Fibroblast of pulmonary artery (primary cell): ENCODE results near the gene KAZALD1.
"Not testable (repeated sequence)": the region's sequence is repeated elsewhere in the genome, so short reads cannot be mapped to it uniquely, and the experiment has no call there.

Experiments
- DNase-seq: peaks from one replicate; pipeline ENCODE4 v3.0.0-alpha.2; 2010; ENCODE audit warnings: low read depth
- H3K4me3 ChIP-seq: replicated peaks from 2 replicates; pipeline ENCODE4 v1.5.1; 2011; ENCODE audit warnings: low read depth, mild to moderate bottlenecking, control low read depth, low read length, moderate library complexity
- TF ChIP-seq, protein P1 (sequence below): IDR thresholded peaks from 2 replicates; pipeline ENCODE4 v1.5.1; 2011; ENCODE audit warnings: mild to moderate bottlenecking, control low read depth, low read length, inconsistent platforms; ENCODE audit errors: missing control alignments

KAZALD1 gene

DNA sequence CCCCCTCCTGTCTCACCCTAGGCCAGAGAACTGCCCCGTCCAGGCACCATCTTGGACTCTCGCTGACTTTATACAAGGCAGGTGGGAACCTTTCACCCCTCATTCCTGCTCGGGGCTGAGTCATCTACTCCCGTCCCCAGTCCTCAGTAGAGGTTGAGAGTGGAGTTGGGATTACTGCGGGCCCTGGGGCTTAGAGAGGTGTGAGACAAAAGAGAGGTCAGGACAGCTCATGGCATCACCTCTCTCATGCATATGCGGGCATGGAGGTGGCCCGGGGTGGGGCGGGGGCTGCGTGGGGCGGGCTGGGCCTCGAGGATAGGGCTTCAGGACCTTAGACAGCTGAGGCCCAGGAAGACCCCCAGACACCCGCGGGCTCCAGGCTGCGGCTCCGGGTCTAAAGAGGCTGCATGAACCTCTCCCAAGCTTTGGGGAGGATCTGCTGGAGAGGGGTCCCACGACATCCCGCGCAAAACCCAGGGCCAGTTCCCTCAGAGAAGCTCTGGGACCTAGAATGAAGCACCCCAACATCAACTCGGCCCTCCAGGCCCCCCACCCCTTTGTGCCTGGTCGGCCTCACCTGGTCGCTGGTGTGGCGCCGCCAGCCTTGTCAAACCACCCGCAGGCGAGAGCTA, 31.2 kb upstream of the KAZALD1 start:
- DNase-seq = no peak
- TF ChIP-seq, protein P1, sequence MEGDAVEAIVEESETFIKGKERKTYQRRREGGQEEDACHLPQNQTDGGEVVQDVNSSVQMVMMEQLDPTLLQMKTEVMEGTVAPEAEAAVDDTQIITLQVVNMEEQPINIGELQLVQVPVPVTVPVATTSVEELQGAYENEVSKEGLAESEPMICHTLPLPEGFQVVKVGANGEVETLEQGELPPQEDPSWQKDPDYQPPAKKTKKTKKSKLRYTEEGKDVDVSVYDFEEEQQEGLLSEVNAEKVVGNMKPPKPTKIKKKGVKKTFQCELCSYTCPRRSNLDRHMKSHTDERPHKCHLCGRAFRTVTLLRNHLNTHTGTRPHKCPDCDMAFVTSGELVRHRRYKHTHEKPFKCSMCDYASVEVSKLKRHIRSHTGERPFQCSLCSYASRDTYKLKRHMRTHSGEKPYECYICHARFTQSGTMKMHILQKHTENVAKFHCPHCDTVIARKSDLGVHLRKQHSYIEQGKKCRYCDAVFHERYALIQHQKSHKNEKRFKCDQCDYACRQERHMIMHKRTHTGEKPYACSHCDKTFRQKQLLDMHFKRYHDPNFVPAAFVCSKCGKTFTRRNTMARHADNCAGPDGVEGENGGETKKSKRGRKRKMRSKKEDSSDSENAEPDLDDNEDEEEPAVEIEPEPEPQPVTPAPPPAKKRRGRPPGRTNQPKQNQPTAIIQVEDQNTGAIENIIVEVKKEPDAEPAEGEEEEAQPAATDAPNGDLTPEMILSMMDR = no peak
- peak overlapping the region; percentile 89 for H3K4me3 ChIP-seq

DNA sequence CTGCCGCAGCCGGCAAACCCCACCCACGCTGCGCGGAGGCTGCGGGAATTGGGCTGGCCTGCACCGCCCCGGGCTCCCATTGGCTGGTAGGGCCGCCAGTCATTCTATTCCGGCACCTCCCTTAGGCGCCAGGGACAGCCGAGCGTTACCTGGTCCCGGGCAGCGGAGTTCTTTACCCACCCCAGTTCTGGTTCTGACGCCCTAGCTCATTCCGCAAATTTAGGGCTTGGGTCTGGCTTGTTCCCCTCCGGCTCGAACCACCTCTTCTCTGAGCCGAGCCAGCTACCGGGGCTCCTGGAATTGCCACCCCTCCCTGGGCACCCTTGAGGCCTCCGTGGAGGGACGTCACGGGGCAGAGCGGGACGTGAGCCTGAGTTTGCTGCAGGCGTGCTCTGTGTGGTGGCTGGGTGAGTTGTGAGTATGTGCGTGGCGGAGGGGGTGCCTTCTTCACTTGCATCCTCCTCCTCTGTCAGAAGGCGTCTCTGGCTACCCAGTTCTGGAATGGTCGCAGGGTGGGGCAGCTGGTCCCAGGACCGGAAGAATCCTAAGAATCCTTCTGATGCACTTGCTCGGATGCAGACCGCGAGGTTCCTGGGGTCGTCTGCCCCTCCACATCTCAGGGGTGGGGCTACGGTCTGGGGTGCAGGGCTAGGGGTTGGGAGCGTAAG, 30.5 kb upstream of the KAZALD1 start, which contains the start of the genes PDZD7 and SFXN3:
Gene PDZD7, minus strand, starts transcription at position 2 of the 668 bp plus-strand sequence. CDS start 910 bp downstream, outside the sequence.
Gene SFXN3, plus strand, starts transcription at position 107 of the 668 bp plus-strand sequence. CDS start 3,461 bp downstream, outside the sequence.
- H3K4me3 ChIP-seq = peak within 1 kb of the TSS; percentile 89
- peak; percentile 95 for DNase-seq
- TF ChIP-seq, protein P1 = no peak

DNA sequence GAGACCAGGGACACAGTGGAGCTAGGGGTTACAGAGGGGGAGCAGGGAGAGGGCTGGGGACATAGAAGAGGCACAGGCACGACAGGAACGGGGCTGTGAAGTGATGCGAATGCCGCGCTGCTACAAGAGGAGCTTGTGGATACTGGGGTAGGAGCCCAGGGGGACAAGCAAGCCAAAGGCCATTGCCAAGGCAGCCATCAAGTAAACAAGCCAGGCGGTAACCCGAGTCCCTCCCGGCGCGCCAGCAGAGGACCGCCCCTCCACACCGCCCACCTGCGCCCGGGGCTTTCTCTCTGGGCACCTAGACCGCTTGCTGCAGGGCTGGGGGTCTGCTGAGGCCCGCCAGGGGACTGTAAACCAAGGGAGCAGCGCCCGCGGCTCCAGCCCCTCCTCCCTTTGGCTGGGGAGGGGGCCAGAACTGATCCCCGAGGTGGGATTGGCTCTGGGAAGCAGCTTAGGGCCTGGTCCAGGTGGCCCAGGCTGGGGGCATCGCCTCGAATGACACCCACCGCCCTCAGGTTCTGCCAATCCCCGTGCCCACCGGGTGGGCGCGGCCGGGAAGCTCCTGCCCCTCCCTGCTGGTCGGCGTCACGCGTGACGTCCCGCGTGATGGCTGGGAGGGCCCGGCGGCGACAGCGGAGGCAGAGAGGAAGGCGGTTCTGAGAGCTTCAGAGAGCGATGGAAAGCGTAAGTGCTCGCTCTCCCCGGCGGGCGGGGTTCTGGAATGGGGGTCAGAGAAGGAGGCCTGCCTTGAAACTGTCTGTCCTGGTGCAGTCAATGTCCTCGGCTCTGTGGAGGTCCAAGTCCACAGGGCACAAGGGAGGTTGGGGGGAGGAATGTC, 29.8 kb upstream of the KAZALD1 start:
- TF ChIP-seq, protein P1 = no peak
- peak; percentile 66 for DNase-seq
- H3K4me3 ChIP-seq = peak overlapping the region; percentile 89

DNA sequence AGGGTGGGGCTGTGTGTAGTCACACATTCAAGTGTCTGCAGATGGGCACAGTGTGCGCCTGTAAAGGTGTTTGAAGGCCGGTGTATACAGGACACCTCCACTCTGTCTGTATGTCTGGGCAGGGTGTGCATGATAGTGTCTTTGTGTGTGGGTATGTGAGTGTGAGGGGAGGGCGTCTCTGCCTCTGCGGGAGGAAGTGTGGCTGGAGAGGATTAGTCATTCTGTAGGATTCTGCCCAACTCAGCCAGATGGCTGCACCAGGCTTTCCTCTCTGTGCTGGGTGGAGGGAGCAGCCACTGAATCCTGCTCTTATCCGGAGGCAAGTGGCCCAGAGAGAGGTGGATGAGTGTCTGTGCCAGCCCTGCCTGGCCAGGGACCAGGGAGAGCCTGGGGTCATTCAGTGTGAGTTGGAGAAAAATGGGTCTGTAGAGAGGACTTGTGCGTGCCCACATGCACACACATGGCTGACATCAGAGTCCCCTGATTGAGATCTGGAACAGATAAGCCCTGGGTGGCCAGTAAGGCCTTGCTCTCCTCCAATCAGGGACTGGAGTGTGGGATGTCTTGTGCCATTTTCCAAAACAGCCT, 29.1 kb upstream of the KAZALD1 start:
- peak; percentile 88 for DNase-seq
- TF ChIP-seq, protein P1 = no peak
- peak overlapping the region; percentile 89 for H3K4me3 ChIP-seq

DNA sequence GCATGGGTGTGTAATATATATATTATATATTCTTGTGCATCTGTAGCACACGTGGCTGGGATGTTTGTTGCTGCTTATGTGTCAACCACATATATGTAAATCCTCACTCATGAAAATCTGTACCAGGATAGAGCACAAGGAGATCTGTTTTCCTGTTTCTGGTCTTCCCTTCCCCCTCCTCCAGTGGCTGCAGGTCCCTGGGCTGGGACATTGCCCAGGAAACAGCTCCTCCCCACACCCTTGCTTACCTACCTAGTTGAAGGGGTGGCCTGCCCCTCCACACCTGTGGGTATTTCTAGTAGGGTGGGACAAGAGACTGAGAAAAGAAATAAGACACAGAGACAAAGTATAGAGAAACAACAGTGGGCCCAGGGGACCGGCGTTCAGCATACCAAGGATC, 28.5 kb upstream of the KAZALD1 start:
- TF ChIP-seq, protein P1 = no peak
- DNase-seq = no peak
- H3K4me3 ChIP-seq = peak overlapping the region; percentile 89

DNA sequence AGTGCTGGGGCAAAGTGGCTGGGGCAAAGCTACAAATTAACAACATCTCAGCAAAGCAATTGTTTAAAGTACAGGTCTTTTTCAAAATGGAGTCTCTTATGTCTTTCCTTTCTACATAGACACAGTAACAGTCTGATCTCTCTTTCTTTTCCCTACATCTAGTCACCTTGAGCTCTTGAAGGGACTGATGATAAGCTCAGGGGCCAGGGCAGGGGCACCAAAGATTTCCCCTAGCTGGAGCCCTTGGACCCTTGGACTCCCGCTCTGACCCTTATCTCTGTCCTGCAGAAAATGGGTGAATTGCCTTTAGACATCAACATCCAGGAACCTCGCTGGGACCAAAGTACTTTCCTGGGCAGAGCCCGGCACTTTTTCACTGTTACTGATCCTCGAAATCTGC, 27.4 kb upstream of the KAZALD1 start:
- H3K4me3 ChIP-seq, DNase-seq: not testable (repeated sequence)

DNA sequence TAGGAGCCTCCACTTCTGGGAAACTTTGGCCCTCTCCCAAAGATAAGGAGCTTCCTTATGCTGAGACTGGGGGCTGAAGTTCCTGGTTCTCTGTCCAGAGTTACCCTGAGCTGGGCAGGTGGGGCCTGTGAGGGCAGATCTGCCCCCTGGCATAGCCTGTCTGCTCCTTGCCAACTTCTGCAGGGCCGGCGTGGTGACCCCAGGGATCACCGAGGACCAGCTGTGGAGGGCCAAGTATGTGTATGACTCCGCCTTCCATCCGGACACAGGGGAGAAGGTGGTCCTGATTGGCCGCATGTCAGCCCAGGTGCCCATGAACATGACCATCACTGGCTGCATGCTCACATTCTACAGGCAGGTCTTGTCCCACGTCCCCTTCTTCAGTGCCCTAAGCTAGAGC, 26.5 kb upstream of the KAZALD1 start:
- no peak overlapping the region for H3K4me3 ChIP-seq
- TF ChIP-seq, protein P1 = no peak
- no peak for DNase-seq
